ENCODE data around the gene ERMN.
"Not testable (repeated sequence)": the region's sequence is repeated elsewhere in the genome, so short reads cannot be mapped to it uniquely, and the experiment has no call there.

Gene ERMN

GRCh38 chr2:157325786-157326185, at the start of gene ERMN:
Gene ERMN, minus strand, starts transcription at chr2:157325824. Its CDS starts 182 bp downstream, at chr2:157325642.
- Histone ChIP-seq H3K4me3 (ENCODE audit: low read depth in 1 of 2, low read length in 2 of 2) (no peak within 1 kb of the TSS), H3K9ac (ENCODE audit: low read depth, low read length) (no peak within 1 kb of the TSS), H3K4me1 (ENCODE audit: insufficient read depth, low read length) (no peaks in the 10 kb centered on the region), H3K27me3 (ENCODE audit: insufficient read depth, low read length, poor library complexity) (no peaks in the 10 kb centered on the region), H3K79me2 (ENCODE audit: insufficient read depth, low read length) (no peaks in the 10 kb centered on the region), H4K20me1 (ENCODE audit: insufficient read depth, low read length) (no peaks in the 10 kb centered on the region), H3K36me3 (ENCODE audit: insufficient read depth, low read length) (no peaks in the 10 kb centered on the region), H3K9me3 (ENCODE audit: insufficient read depth, low read length, severe bottlenecking) (no peaks in the 10 kb centered on the region), H3K27ac (ENCODE audit: low read length) (no peak within 1 kb of the TSS), H3K4me2 (ENCODE audit: insufficient read depth, low read length) (no peak within 1 kb of the TSS), H2AFZ (ENCODE audit: low read depth, low read length) (no peak within 1 kb of the TSS)
- TF ChIP-seq CTCF (IDR thresholded peaks at IDR 0.05; ENCODE audit: borderline replicate concordance, extremely low read depth, low read length, poor library complexity, severe bottlenecking) = no peak
- no peak for TF ChIP-seq EZH2 (IDR thresholded peaks at IDR 0.05; ENCODE audit: borderline replicate concordance, low read depth, low read length, severe bottlenecking)
- ATAC-seq (ENCODE audit: insufficient read depth, low read depth) (no peak), DNase-seq (no peak)

GRCh38 chr2:157375384-157375783, 49.8 kb upstream of the ERMN start:
- H3K79me2 ChIP-seq (ENCODE audit: insufficient read depth, low read length) = no peaks in the 10 kb centered on the region
- ATAC-seq (ENCODE audit: insufficient read depth, low read depth) (no peak), DNase-seq (no peak)
- H3K36me3 ChIP-seq (ENCODE audit: insufficient read depth, low read length) = no peaks in the 10 kb centered on the region
- H3K27ac ChIP-seq (ENCODE audit: low read length) = no peak overlapping the region
- H3K4me2 ChIP-seq (ENCODE audit: insufficient read depth, low read length) = no peak overlapping the region
- H3K9me3 ChIP-seq (ENCODE audit: insufficient read depth, low read length, severe bottlenecking) = peaks cover 11% of the 10 kb centered on the region
- H4K20me1 ChIP-seq (ENCODE audit: insufficient read depth, low read length) = no peaks in the 10 kb centered on the region
- no peak overlapping the region for H2AFZ ChIP-seq (ENCODE audit: low read depth, low read length)
- TF ChIP-seq CTCF (IDR thresholded peaks at IDR 0.05; ENCODE audit: borderline replicate concordance, extremely low read depth, low read length, poor library complexity, severe bottlenecking) (no peak), EZH2 (IDR thresholded peaks at IDR 0.05; ENCODE audit: borderline replicate concordance, low read depth, low read length, severe bottlenecking) (no peak)
- no peak overlapping the region for H3K9ac ChIP-seq (ENCODE audit: low read depth, low read length)
- no peaks in the 10 kb centered on the region for H3K4me1 ChIP-seq (ENCODE audit: insufficient read depth, low read length)
- H3K27me3 ChIP-seq (ENCODE audit: insufficient read depth, low read length, poor library complexity) = no peaks in the 10 kb centered on the region
- no peak overlapping the region for H3K4me3 ChIP-seq (ENCODE audit: low read depth in 1 of 2, low read length in 2 of 2)

- H3K4me3 ChIP-seq (ENCODE audit: low read depth in 1 of 2, low read length in 2 of 2); H3K9ac ChIP-seq (ENCODE audit: low read depth, low read length); DNase-seq; H2AFZ ChIP-seq (ENCODE audit: low read depth, low read length); H3K9me3 ChIP-seq (ENCODE audit: insufficient read depth, low read length, severe bottlenecking); H3K79me2 ChIP-seq (ENCODE audit: insufficient read depth, low read length); H3K27ac ChIP-seq (ENCODE audit: low read length); H3K4me1 ChIP-seq (ENCODE audit: insufficient read depth, low read length); ATAC-seq (ENCODE audit: insufficient read depth, low read depth); H3K4me2 ChIP-seq (ENCODE audit: insufficient read depth, low read length); H4K20me1 ChIP-seq (ENCODE audit: insufficient read depth, low read length); H3K27me3 ChIP-seq (ENCODE audit: insufficient read depth, low read length, poor library complexity); H3K36me3 ChIP-seq (ENCODE audit: insufficient read depth, low read length): not testable (repeated sequence)
Observed at GRCh38 chr2:157368508-157368907, 42.9 kb upstream of the ERMN start.

GRCh38 chr2:157367704-157368103, 42.1 kb upstream of the ERMN start:
- DNase-seq (no peak), ATAC-seq (ENCODE audit: insufficient read depth, low read depth) (no peak)
- Histone ChIP-seq H3K36me3 (ENCODE audit: insufficient read depth, low read length) (no peaks in the 10 kb centered on the region), H3K27me3 (ENCODE audit: insufficient read depth, low read length, poor library complexity) (no peaks in the 10 kb centered on the region), H3K9me3 (ENCODE audit: insufficient read depth, low read length, severe bottlenecking) (no peaks in the 10 kb centered on the region), H3K9ac (ENCODE audit: low read depth, low read length) (no peak overlapping the region), H2AFZ (ENCODE audit: low read depth, low read length) (no peak overlapping the region), H3K4me2 (ENCODE audit: insufficient read depth, low read length) (no peak overlapping the region), H3K4me3 (ENCODE audit: low read depth in 1 of 2, low read length in 2 of 2) (no peak overlapping the region), H3K27ac (ENCODE audit: low read length) (no peak overlapping the region), H4K20me1 (ENCODE audit: insufficient read depth, low read length) (no peaks in the 10 kb centered on the region), H3K79me2 (ENCODE audit: insufficient read depth, low read length) (no peaks in the 10 kb centered on the region), H3K4me1 (ENCODE audit: insufficient read depth, low read length) (no peaks in the 10 kb centered on the region)
- TF ChIP-seq CTCF (IDR thresholded peaks at IDR 0.05; ENCODE audit: borderline replicate concordance, extremely low read depth, low read length, poor library complexity, severe bottlenecking) (no peak), EZH2 (IDR thresholded peaks at IDR 0.05; ENCODE audit: borderline replicate concordance, low read depth, low read length, severe bottlenecking) (no peak)
